Measurements from ENCODE around the gene ZDHHC14. TPM values are rescaled to one million over a fixed set of nuclear protein-coding genes. Genes with fewer than 3 reads are reported as not detected.
A peak's percentile ranks its signal among the peaks of the same experiment; 100 is the strongest.

ZDHHC14 gene
- total RNA-seq, 1 donor from 2014 or later = 15.2 TPM

DNA sequence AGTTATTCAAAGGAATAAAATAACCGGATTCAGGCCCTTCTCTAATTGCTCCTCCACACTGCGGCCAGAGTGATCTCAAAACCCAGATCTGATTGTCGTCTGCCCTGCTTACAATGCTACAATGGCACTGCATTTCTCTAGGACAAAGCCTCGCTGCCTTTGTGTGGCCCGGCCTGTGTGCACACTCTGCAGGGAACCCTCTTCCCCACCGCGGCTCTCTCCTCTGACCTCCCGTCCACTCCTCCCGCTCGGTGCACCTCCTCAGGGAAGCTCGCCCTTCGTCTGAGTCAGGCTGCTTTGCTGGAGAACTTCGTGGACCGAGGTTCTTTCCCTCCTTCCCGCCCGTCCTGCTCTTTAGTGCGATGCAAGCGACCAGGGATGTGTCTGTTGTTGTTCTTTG is 340.4 kb downstream of the ZDHHC14 start:
- H3K9me3 ChIP-seq = no peaks in the 10 kb centered on the region
- intact Hi-C loops (cut with DNase I) = loop anchor here (2.0 kb wide), 1 partner anchor 15 kb away; no protein-coding TSS in a partner anchor
- no peak overlapping the region for H3K4me3 ChIP-seq
- H3K4me1 ChIP-seq = peaks cover 37% of the 10 kb centered on the region
- DNase-seq (ENCODE audit: extremely low spot score in 2 of 2) = no peak
- no peaks in the 10 kb centered on the region for H3K36me3 ChIP-seq
- H3K27ac ChIP-seq = no peak overlapping the region
- TF ChIP-seq POLR2AphosphoS5 (IDR thresholded peaks at IDR 0.05; ENCODE audit: insufficient read depth in 1 of 2, low read depth in 1 of 2) (no peak), POLR2A (IDR thresholded peaks at IDR 0.05) (no peak)
- TF ChIP-seq, protein P1, sequence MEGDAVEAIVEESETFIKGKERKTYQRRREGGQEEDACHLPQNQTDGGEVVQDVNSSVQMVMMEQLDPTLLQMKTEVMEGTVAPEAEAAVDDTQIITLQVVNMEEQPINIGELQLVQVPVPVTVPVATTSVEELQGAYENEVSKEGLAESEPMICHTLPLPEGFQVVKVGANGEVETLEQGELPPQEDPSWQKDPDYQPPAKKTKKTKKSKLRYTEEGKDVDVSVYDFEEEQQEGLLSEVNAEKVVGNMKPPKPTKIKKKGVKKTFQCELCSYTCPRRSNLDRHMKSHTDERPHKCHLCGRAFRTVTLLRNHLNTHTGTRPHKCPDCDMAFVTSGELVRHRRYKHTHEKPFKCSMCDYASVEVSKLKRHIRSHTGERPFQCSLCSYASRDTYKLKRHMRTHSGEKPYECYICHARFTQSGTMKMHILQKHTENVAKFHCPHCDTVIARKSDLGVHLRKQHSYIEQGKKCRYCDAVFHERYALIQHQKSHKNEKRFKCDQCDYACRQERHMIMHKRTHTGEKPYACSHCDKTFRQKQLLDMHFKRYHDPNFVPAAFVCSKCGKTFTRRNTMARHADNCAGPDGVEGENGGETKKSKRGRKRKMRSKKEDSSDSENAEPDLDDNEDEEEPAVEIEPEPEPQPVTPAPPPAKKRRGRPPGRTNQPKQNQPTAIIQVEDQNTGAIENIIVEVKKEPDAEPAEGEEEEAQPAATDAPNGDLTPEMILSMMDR (IDR thresholded peaks at IDR 0.05) = no peak
- no peaks in the 10 kb centered on the region for H3K27me3 ChIP-seq

GRCh38 chr6:157721830-157722229 is 340.8 kb downstream of the ZDHHC14 start:
- DNase-seq (ENCODE audit: extremely low spot score in 2 of 2) = peak in 1 of 2 donors; percentile 69
- TF ChIP-seq, protein P1 (IDR thresholded peaks at IDR 0.05) = no peak
- intact Hi-C loops (cut with DNase I) = loop anchor here (2.0 kb wide), 1 partner anchor 15 kb away; no protein-coding TSS in a partner anchor

GRCh38 chr6:157723376-157723775 is 342.4 kb downstream of the ZDHHC14 start:
- TF ChIP-seq POLR2A (IDR thresholded peaks at IDR 0.05) (no peak), POLR2AphosphoS5 (IDR thresholded peaks at IDR 0.05; ENCODE audit: insufficient read depth in 1 of 2, low read depth in 1 of 2) (no peak)
- TF ChIP-seq, protein P1 (IDR thresholded peaks at IDR 0.05) = no peak
- intact Hi-C loops (cut with DNase I) = no loop called here
- H3K4me1 ChIP-seq = peaks cover 27% of the 10 kb centered on the region
- no peak overlapping the region for H3K27ac ChIP-seq
- H3K4me3 ChIP-seq = no peak overlapping the region
- DNase-seq (ENCODE audit: extremely low spot score in 2 of 2) = no peak
- no peaks in the 10 kb centered on the region for H3K36me3 ChIP-seq
- H3K9me3 ChIP-seq = no peaks in the 10 kb centered on the region
- H3K27me3 ChIP-seq = no peaks in the 10 kb centered on the region

More at GRCh38 chr6:157721830-157722229, 340.8 kb downstream of the ZDHHC14 start:
- no peak overlapping the region for H3K27ac ChIP-seq
- H3K4me3 ChIP-seq = no peak overlapping the region
- H3K27me3 ChIP-seq = no peaks in the 10 kb centered on the region
- H3K36me3 ChIP-seq = no peaks in the 10 kb centered on the region
- H3K9me3 ChIP-seq = no peaks in the 10 kb centered on the region
- peaks cover 37% of the 10 kb centered on the region for H3K4me1 ChIP-seq

DNA sequence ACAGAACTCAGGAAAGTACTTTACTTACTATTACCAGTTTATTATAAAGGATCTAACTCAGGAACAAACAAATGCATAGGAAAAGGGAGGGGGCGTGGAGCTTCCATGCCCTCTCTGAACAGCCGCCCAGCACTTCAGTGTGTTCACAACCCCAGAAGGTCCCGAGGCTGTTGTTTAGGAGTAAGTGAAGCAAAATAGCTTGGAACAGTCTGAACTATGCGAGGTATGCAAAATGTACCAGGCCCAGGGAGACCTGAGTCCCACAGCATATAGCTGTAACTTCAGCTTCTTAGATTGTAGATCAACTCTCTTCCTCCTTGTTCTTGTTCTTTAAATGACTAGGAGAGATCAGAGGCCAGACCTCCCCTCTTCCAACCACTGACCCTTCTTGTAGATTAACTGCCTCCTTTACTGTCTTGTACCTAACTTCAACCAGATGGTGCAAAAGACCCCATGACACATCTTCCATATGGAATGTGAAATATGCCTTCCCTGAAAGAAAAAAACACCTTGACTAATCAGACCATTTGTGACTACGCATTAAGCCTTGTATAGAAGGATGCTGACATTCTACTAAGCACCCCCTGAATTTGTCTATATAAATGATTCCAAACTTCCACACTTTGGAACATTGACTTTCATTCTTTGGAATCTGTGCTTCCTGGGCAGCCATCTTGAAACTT is 343.3 kb downstream of the ZDHHC14 start:
- TF ChIP-seq, protein P1 (IDR thresholded peaks at IDR 0.05) = no peak
- no peak for TF ChIP-seq POLR2AphosphoS5 (IDR thresholded peaks at IDR 0.05; ENCODE audit: insufficient read depth in 1 of 2, low read depth in 1 of 2)
- no peak for TF ChIP-seq POLR2A (IDR thresholded peaks at IDR 0.05)
- intact Hi-C loops (cut with DNase I) = no loop called here
- H3K9me3 ChIP-seq = no peaks in the 10 kb centered on the region
- no peaks in the 10 kb centered on the region for H3K27me3 ChIP-seq
- H3K27ac ChIP-seq = no peak overlapping the region
- peaks cover 18% of the 10 kb centered on the region for H3K4me1 ChIP-seq
- no peak overlapping the region for H3K4me3 ChIP-seq
- H3K36me3 ChIP-seq = no peaks in the 10 kb centered on the region
- DNase-seq (ENCODE audit: extremely low spot score in 2 of 2) = no peak

DNA sequence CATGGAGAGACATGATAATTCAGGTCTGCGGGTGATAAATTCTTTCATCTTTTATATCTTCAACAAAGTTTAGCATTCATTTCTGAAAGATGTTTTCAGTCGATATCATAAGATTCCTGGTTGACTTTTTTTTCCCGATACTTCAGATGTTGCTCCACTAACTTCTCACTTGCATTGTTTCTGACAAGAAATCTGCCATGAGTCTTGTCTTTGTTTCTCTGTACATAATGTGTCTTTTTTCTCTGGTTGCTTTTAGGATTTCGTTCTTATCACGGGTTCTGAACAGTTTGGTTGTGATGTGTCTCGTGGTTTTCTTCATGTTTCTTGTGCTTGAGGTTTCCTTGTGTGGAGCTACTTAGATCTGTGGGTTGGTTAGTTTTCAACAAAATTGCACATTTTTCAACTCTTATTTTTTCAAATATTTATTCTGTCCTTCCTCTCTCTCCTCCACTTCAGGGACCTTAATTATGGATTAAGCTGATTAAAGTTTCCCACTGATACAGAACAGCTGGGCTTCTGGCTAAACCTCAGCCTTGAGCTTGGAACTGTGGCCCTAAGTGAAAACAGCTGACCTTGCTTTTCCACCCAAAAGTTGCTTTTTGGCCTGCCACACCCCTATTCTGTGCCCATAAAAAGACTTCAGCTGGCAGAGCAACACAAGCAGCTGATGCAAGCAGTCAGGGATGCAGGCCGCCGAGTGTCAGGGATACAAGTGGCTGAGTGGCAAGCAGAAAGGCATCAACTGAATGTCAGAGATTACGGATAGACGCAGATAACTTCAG is 344.2 kb downstream of the ZDHHC14 start:
- no peaks in the 10 kb centered on the region for H3K27me3 ChIP-seq
- TF ChIP-seq POLR2AphosphoS5 (IDR thresholded peaks at IDR 0.05; ENCODE audit: insufficient read depth in 1 of 2, low read depth in 1 of 2) (no peak), POLR2A (IDR thresholded peaks at IDR 0.05) (no peak)
- TF ChIP-seq, protein P1 (IDR thresholded peaks at IDR 0.05) = no peak
- intact Hi-C loops (cut with DNase I) = no loop called here
- H3K4me3 ChIP-seq = no peak overlapping the region
- H3K4me1 ChIP-seq = peaks cover 10% of the 10 kb centered on the region
- H3K9me3 ChIP-seq = no peaks in the 10 kb centered on the region
- peak overlapping the region; percentile 67 for H3K27ac ChIP-seq
- no peaks in the 10 kb centered on the region for H3K36me3 ChIP-seq
- no peak for DNase-seq (ENCODE audit: extremely low spot score in 2 of 2)

Measured in vagina (tissue), 2 donors.